ENCODE results near the gene DGKG. TPM values are rescaled to one million over a fixed set of nuclear protein-coding genes. Genes with fewer than 3 reads are reported as not detected.

DGKG gene
- total RNA-seq, 2 experiments from 2014 or later, result not detected

DNA sequence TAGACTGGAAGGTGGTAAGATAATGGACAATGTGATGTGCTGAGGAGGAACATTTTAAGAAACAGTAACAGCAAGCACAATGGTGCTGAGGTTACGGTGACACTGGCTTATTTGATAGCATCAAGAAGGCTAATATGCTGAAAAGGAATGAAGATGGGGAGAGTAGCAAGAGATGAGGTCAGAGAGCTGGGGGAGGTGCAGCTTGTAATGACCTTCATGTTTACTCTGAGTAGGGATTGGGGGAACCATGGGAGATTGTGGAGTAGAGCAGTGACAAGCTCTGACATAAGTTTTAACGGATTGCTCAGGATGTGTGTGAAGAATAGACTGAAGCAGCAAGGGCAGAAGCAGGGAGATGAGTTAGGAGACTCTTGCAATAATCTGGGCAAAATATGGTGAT is 56.7 kb downstream of the DGKG start:
- no peak overlapping the region for H3K27ac Mint-ChIP-seq
- TF ChIP-seq, protein P1, sequence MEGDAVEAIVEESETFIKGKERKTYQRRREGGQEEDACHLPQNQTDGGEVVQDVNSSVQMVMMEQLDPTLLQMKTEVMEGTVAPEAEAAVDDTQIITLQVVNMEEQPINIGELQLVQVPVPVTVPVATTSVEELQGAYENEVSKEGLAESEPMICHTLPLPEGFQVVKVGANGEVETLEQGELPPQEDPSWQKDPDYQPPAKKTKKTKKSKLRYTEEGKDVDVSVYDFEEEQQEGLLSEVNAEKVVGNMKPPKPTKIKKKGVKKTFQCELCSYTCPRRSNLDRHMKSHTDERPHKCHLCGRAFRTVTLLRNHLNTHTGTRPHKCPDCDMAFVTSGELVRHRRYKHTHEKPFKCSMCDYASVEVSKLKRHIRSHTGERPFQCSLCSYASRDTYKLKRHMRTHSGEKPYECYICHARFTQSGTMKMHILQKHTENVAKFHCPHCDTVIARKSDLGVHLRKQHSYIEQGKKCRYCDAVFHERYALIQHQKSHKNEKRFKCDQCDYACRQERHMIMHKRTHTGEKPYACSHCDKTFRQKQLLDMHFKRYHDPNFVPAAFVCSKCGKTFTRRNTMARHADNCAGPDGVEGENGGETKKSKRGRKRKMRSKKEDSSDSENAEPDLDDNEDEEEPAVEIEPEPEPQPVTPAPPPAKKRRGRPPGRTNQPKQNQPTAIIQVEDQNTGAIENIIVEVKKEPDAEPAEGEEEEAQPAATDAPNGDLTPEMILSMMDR (IDR thresholded peaks at IDR 0.05), result no peak
- DNase-seq (no peak), ATAC-seq (ENCODE audit: poor library complexity) (no peak)
- no peaks in the 10 kb centered on the region for H3K36me3 ChIP-seq (ENCODE audit: insufficient read depth, low read length)
- peaks cover 13% of the 10 kb centered on the region for H3K27me3 Mint-ChIP-seq
- H3K27ac ChIP-seq (ENCODE audit: low read depth in 1 of 2, low read length in 2 of 2), result no peak overlapping the region
- H3K4me1 ChIP-seq (ENCODE audit: insufficient read depth, low read length), result no peaks in the 10 kb centered on the region
- no peaks in the 10 kb centered on the region for H3K9me3 ChIP-seq (ENCODE audit: control insufficient read depth in 1 of 2, insufficient read depth in 1 of 2, low read length in 2 of 2)
- CTCF ChIA-PET, result no interaction called here
- no peak overlapping the region for H3K4me3 ChIP-seq (ENCODE audit: low read length)
- no peaks in the 10 kb centered on the region for H3K4me1 Mint-ChIP-seq (ENCODE audit: low read depth)
- no peaks in the 10 kb centered on the region for H3K36me3 Mint-ChIP-seq (ENCODE audit: low read depth)
- H3K9me3 Mint-ChIP-seq, result no peaks in the 10 kb centered on the region
- H3K27me3 ChIP-seq (ENCODE audit: control insufficient read depth in 1 of 2, insufficient read depth in 2 of 2, low read length in 2 of 2), result peaks cover 7 to 12% of the 10 kb centered on the region in 2 experiments
- POLR2A ChIA-PET, result no interaction called here
- intact Hi-C loops (cut with DNase I, micrococcal nuclease), result no loop called here
- no peak overlapping the region for H3K4me3 Mint-ChIP-seq

DNA sequence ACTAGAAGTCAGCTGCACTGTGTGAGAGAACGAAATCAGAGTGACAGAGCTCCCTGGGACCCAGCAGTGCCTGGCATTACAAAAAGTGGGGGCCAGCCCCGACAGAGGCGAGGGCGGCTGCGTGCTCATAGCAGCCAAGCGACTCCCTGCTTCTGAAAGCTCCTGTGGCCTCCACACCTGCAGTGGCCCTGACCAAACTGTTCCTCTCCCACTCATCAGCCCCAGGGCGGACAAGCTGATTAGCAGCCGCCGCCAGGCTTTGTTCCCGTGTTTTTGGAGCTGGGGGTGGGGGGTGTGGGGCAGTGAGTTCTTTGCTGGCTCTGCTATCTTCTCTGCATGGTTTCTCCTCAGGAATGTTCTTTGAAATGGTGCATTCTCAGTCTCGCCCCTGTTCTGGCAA is 58.1 kb downstream of the DGKG start:
- CTCF ChIA-PET, result interaction anchor here (0.9 kb wide), 1 partner anchor 20 kb away, joined by 5 read pairs; no protein-coding TSS in a partner anchor

DNA sequence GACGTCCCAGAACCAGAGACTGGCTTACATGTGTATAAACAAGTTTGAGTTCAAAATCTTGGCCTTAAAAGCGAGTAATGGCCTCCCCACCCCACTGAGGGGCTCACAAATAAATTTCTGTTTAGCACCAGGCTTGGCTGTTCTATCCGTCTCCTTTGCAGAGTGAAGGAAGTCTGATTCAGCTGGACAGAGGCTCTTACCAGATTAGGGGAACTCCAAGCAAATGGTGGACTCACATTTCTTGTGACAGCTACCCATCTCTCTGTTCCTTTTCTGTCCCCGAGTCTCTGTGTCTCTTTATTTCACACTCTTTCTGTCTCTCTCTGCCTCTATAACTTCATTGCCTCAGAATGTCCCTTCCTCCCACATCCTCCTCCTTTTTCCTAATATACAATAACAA is 62.7 kb downstream of the DGKG start:
- Histone ChIP-seq H3K4me1 (ENCODE audit: insufficient read depth, low read length) (no peaks in the 10 kb centered on the region), H3K36me3 (ENCODE audit: insufficient read depth, low read length) (no peaks in the 10 kb centered on the region), H3K9me3 (ENCODE audit: control insufficient read depth in 1 of 2, insufficient read depth in 1 of 2, low read length in 2 of 2) (no peaks in the 10 kb centered on the region), H3K27me3 (ENCODE audit: control insufficient read depth in 1 of 2, insufficient read depth in 2 of 2, low read length in 2 of 2) (peaks cover 0 to 7% of the 10 kb centered on the region in 2 experiments), H3K27ac (ENCODE audit: low read depth in 1 of 2, low read length in 2 of 2) (no peak overlapping the region), H3K4me3 (ENCODE audit: low read length) (no peak overlapping the region)
- ChIA-PET CTCF (no interaction called here), POLR2A (no interaction called here)
- no peaks in the 10 kb centered on the region for H3K36me3 Mint-ChIP-seq (ENCODE audit: low read depth)
- TF ChIP-seq, protein P1 (IDR thresholded peaks at IDR 0.05), result no peak
- no peak for DNase-seq
- intact Hi-C loops (cut with DNase I, micrococcal nuclease), result no loop called here
- no peaks in the 10 kb centered on the region for H3K4me1 Mint-ChIP-seq (ENCODE audit: low read depth)
- no peak overlapping the region for H3K27ac Mint-ChIP-seq
- no peaks in the 10 kb centered on the region for H3K9me3 Mint-ChIP-seq
- H3K27me3 Mint-ChIP-seq, result peaks cover 8% of the 10 kb centered on the region
- no peak overlapping the region for H3K4me3 Mint-ChIP-seq
- no peak for ATAC-seq (ENCODE audit: poor library complexity)

More for the DNA sequence above, 58.1 kb downstream of the DGKG start:
- Mint-ChIP-seq H3K4me1 (ENCODE audit: low read depth) (no peaks in the 10 kb centered on the region), H3K4me3 (no peak overlapping the region), H3K36me3 (ENCODE audit: low read depth) (no peaks in the 10 kb centered on the region), H3K9me3 (no peaks in the 10 kb centered on the region), H3K27me3 (peaks cover 10% of the 10 kb centered on the region), H3K27ac (no peak overlapping the region)
- Histone ChIP-seq H3K36me3 (ENCODE audit: insufficient read depth, low read length) (no peaks in the 10 kb centered on the region), H3K9me3 (ENCODE audit: control insufficient read depth in 1 of 2, insufficient read depth in 1 of 2, low read length in 2 of 2) (no peaks in the 10 kb centered on the region), H3K27ac (ENCODE audit: low read depth in 1 of 2, low read length in 2 of 2) (no peak overlapping the region), H3K4me1 (ENCODE audit: insufficient read depth, low read length) (no peaks in the 10 kb centered on the region), H3K27me3 (ENCODE audit: control insufficient read depth in 1 of 2, insufficient read depth in 2 of 2, low read length in 2 of 2) (peaks cover 7 to 10% of the 10 kb centered on the region in 2 experiments), H3K4me3 (ENCODE audit: low read length) (no peak overlapping the region)
- no peak for ATAC-seq (ENCODE audit: poor library complexity)
- TF ChIP-seq, protein P1 (IDR thresholded peaks at IDR 0.05), result no peak
- intact Hi-C loops (cut with DNase I, micrococcal nuclease), result no loop called here
- DNase-seq, result no peak
- POLR2A ChIA-PET, result no interaction called here
